GM18951 (cell line): Measurements from ENCODE around the gene TAMM41.
"Not testable (repeated sequence)": the region's sequence is repeated elsewhere in the genome, so short reads cannot be mapped to it uniquely, and the experiment has no call there.

ENCODE experiments used
- POLR2A ChIP-seq: IDR thresholded peaks from 4 replicates; pipeline ENCODE4 v1.6.1; 2011; ENCODE audit warnings: mild to moderate bottlenecking; ENCODE audit not compliant: insufficient read length, insufficient read depth; ENCODE audit errors: extremely low read depth
- in situ Hi-C: fragments of 300-500 bp; cut with MboI; formaldehyde crosslinking; loops from one replicate; pipeline ENCODE4 v1.12.0; 2022; ENCODE audit warnings: low sequenced_read_pairs, mixed read lengths, inconsistent platforms; ENCODE audit not compliant: unreplicated experiment

The TAMM41 gene

GRCh38 chr3:11769704-11770476, 76.8 kb downstream of the TAMM41 start:
- in situ Hi-C loops, result no loop called here
- no peak for TF ChIP-seq POLR2A

GRCh38 chr3:11768604-11769003, 78.1 kb downstream of the TAMM41 start:
- TF ChIP-seq POLR2A, result no peak
- in situ Hi-C loops, result no loop called here

DNA sequence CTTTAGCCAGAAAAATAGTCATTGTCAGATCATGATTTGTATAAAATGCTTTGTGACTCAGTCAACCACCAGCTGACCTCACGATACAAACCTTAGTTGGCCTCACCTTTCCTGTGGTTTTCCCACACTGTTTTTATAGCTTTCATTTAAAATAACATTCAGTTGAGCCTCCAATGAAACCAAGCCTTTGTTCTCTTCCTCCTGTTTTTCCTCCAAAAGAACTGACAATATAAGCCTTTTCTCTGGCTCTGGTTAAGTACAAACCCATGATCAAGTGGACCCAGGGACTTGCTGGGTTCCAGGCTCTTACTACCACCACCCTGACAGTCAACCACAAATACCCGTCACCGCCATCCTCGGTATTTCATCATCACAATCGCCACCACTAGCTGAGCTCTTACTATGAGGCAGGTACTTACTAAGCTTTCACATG, 81.7 kb downstream of the TAMM41 start:
- TF ChIP-seq POLR2A, result no peak
- in situ Hi-C loops, result no loop called here

- TF ChIP-seq POLR2A, result no peak
Measured at GRCh38 chr3:11759996-11760395, 86.7 kb downstream of the TAMM41 start.

GRCh38 chr3:11757929-11758328, 88.8 kb downstream of the TAMM41 start:
- in situ Hi-C loops, result no loop called here
- TF ChIP-seq POLR2A, result no peak

More at GRCh38 chr3:11759996-11760395, 86.7 kb downstream of the TAMM41 start:
- in situ Hi-C loops, result no loop called here

DNA sequence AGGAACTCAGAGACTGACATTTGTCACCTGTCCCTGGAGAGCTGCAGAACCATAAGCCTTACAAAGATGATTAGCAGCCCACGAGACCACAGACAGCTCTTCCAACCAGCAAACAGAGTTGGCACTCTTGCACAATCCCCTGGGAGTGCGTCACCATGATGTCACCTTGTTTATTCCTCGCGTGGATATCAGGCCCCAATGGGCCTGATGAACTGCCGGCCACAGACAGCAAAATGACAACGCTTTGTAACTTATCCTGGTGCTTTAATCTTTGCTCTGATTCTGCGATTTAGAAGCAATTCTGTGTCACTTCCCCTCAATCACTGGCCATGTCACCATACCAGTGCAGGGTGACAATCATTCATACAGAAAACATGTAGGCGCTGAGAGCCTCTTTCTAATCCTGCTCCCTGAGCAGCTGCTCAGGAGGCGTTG, 89.2 kb downstream of the TAMM41 start:
- in situ Hi-C loops, result no loop called here
- no peak for TF ChIP-seq POLR2A

DNA sequence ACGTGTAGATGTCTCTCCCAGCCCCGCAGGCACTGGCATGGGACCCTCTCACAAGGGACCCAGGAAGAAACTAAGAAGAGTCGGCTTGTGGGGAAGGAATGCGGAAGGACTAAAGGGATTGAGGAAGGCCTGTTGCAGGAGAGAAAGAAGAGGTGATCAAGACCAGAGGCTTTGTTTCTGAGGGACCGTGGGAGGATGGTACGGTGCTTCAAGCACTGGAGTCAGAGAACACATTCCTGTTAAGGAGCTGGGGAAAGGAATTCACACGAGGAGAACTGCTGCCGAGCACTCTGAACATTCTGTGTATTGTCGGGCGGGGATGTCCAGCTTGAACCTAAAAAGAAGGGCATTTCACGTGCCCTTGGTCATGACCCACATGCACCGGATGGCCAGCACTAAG, 91.4 kb downstream of the TAMM41 start:
- no peak for TF ChIP-seq POLR2A
- in situ Hi-C loops, result no loop called here

DNA sequence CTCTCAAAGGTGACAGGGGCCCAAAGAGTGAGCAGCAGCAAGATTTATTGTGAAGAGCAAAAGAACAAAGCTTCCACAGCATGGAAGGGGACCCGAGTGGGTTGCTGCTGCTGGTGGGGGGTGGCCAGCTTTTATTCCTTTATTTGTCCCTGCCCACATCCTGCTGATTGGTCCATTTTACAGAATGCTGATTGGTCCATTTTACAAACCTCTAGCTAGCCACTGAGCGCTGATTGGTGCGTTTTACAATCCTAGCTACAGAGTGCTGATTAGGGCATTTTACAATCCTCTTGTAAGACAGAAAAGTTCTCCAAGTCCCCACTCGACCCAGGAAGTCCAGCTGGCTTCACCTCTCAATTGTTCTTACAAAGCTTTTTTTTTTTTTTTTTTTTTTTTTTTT, 94.4 kb downstream of the TAMM41 start:
- in situ Hi-C loops, result not testable (repeated sequence)

DNA sequence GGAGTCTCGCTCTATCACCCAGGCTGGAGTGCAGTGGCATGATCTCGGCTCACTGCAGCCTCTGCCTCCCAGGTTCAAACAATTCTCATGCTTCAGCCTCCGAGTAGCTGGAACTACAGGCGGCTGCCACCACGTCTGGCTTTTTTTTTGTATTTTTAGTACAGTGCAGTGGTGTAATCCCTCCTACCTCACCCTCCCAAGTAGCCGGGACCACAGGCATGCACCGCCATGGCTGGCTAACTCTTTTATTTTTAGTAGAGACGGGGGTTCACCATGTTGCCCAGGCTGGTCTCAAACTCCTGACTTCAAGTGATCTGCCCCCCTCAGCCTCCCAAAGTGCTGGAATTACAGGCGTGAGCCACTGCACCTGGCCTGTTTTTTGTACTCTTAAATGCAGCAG, 98.4 kb downstream of the TAMM41 start:
- in situ Hi-C loops, result not testable (repeated sequence)
